Chondrocyte (in vitro differentiated cells): Measurements from ENCODE around the gene WWTR1. TPM values are rescaled to one million over a fixed set of nuclear protein-coding genes. Genes with fewer than 3 reads are reported as not detected.

Source experiments
- DNase-seq: peaks from one replicate; pipeline ENCODE4 v3.0.0; 2021; ENCODE audit warnings: mixed read lengths, low spot score
- H3K27ac Mint-ChIP-seq: one replicate; pipeline ENCODE4 v1.8.0; 2021; ENCODE audit warnings: mild to moderate bottlenecking, moderate library complexity, mixed read lengths; ENCODE audit not compliant: unreplicated experiment
- H3K27me3 Mint-ChIP-seq: 2 replicates; pipeline ENCODE4 v1.8.0; 2021; ENCODE audit warnings: low read depth, mixed read lengths
- H3K36me3 Mint-ChIP-seq: 2 replicates; pipeline ENCODE4 v1.8.0; 2021; ENCODE audit warnings: low read depth, mixed read lengths
- H3K4me1 Mint-ChIP-seq: 2 replicates; pipeline ENCODE4 v1.8.0; 2021; ENCODE audit warnings: low read depth, mild to moderate bottlenecking, mixed read lengths
- H3K4me3 Mint-ChIP-seq: one replicate; pipeline ENCODE4 v1.8.0; 2021; ENCODE audit warnings: mild to moderate bottlenecking, moderate library complexity, mixed read lengths; ENCODE audit not compliant: unreplicated experiment
- H3K9me3 Mint-ChIP-seq: 2 replicates; pipeline ENCODE4 v1.8.0; 2021; ENCODE audit warnings: low read depth, mixed read lengths
- total RNA-seq: library from RNA; stranded (reverse); gene quantifications from 3 replicates; pipeline ENCODE4 v1.2.1, GENCODE V29; 2021
- TF ChIP-seq, protein P1 (sequence below): fragments of 200-600 bp; sonication (generic); IDR thresholded peaks from 2 replicates; pipeline ENCODE4 v1.5.0; 2021; ENCODE audit warnings: antibody characterized with exemption, mild to moderate bottlenecking, moderate library complexity

The WWTR1 gene
- total RNA-seq, 1 donor from 2014 or later: 107 TPM

DNA sequence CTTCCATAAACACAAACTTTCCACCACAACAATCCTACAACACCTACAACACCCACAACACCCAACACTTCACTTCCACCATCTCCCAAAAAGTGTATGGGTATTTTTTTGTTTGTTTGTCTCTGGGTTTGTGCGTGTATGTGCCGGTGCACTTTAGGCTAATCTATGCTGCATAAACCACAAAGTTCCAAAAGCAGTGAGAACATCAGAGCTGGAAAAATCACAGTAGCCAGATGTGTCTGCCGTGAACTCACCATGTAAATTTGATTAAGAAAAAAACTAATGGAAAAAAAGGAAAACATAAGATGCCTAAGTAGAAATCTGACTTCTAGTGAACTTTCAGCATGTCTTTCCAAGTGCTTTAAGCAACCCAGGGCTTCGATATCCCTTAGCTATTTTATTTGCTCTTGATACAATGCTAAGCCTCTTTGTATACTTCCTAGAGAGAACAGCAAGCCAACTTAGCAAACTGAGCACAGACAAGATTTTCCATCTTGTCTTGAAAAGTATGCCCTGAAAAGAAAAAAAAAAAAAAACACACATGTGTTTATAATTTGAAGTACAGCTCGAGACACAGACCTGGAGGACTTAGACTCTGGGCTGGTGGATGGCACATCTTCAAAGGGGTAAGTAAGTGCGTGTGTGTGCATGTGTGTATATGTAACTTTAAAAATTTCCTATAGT, 91.4 kb downstream of the WWTR1 start:
- Mint-ChIP-seq H3K27me3 (no peaks in the 10 kb centered on the region), H3K27ac (peak overlapping the region; percentile 42), H3K4me1 (peaks cover 52% of the 10 kb centered on the region), H3K4me3 (no peak overlapping the region), H3K9me3 (peaks cover 3% of the 10 kb centered on the region), H3K36me3 (peaks cover 8% of the 10 kb centered on the region)
- no peak for DNase-seq
- TF ChIP-seq, protein P1, sequence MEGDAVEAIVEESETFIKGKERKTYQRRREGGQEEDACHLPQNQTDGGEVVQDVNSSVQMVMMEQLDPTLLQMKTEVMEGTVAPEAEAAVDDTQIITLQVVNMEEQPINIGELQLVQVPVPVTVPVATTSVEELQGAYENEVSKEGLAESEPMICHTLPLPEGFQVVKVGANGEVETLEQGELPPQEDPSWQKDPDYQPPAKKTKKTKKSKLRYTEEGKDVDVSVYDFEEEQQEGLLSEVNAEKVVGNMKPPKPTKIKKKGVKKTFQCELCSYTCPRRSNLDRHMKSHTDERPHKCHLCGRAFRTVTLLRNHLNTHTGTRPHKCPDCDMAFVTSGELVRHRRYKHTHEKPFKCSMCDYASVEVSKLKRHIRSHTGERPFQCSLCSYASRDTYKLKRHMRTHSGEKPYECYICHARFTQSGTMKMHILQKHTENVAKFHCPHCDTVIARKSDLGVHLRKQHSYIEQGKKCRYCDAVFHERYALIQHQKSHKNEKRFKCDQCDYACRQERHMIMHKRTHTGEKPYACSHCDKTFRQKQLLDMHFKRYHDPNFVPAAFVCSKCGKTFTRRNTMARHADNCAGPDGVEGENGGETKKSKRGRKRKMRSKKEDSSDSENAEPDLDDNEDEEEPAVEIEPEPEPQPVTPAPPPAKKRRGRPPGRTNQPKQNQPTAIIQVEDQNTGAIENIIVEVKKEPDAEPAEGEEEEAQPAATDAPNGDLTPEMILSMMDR: no peak

DNA sequence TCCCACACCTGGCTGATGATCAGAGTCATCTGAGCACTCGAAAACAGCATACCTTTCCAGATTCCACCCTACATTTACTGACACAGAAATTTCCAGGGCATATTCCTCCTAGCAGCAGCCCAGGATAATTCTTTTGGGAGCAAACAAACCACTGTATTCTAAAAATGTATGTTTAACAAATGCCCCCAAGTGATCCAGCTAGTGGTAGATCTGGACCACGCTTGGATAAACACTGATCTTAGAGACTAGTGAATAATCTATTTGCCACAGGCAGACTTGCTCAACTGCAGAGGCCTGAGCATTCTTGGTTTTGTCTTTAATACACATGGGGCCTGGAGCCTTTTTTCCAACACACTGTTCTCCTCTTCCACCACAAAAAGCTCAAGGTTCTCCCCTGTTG, 93.7 kb downstream of the WWTR1 start:
- no peak for DNase-seq
- Mint-ChIP-seq H3K27ac (no peak overlapping the region), H3K27me3 (no peaks in the 10 kb centered on the region), H3K9me3 (peaks cover 3% of the 10 kb centered on the region), H3K36me3 (peaks cover 5% of the 10 kb centered on the region), H3K4me3 (no peak overlapping the region), H3K4me1 (peaks cover 69% of the 10 kb centered on the region)
- TF ChIP-seq, protein P1: no peak

DNA sequence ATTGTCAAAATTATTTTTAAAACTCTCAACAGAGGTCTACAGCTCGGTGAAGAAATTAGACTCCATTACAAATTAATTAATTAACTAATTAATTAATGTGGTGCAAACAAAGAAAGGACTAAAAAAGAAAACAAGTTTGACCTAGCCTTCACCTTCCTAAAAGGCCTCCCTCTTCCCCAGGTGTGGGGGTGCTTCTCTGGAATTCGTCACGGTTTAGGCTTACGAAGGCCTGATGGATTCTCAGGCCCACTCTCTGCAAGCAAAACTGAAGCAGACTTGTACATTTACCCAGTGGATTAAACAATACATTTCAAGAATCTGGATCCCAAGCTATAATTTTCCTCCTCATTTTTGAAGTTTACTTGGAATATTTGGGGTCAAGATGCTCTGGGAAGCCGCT, 94.7 kb downstream of the WWTR1 start:
- Mint-ChIP-seq H3K9me3 (peaks cover 3% of the 10 kb centered on the region), H3K4me1 (peaks cover 70% of the 10 kb centered on the region), H3K27ac (peak overlapping the region; percentile 19), H3K4me3 (no peak overlapping the region), H3K27me3 (no peaks in the 10 kb centered on the region), H3K36me3 (peaks cover 5% of the 10 kb centered on the region)
- DNase-seq: no peak
- TF ChIP-seq, protein P1: no peak

DNA sequence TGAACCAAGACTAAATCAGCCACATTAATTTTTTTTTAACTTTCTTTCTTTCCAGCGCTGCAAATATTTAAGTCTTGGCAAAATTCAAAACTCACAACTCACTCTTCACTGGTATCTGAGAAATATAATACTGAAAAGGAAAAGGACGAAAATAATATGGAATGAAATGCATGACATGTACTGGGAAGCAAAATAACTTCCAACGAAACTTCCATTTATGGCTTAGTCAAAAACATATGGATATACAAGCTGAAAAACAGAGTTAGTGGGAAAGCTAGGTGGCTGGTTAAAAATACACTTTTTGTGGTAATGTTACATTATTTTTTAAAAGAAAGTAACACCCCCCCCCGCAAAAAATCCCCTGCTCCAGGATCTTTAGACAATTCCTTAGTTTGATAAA, 97.2 kb downstream of the WWTR1 start:
- H3K4me1 Mint-ChIP-seq: peaks cover 62% of the 10 kb centered on the region
- peak overlapping the region; percentile 82 for H3K27ac Mint-ChIP-seq
- TF ChIP-seq, protein P1: no peak
- H3K9me3 Mint-ChIP-seq: peaks cover 3% of the 10 kb centered on the region
- no peak for DNase-seq
- H3K36me3 Mint-ChIP-seq: peaks cover 3% of the 10 kb centered on the region
- H3K27me3 Mint-ChIP-seq: no peaks in the 10 kb centered on the region
- peak overlapping the region; percentile 53 for H3K4me3 Mint-ChIP-seq

DNA sequence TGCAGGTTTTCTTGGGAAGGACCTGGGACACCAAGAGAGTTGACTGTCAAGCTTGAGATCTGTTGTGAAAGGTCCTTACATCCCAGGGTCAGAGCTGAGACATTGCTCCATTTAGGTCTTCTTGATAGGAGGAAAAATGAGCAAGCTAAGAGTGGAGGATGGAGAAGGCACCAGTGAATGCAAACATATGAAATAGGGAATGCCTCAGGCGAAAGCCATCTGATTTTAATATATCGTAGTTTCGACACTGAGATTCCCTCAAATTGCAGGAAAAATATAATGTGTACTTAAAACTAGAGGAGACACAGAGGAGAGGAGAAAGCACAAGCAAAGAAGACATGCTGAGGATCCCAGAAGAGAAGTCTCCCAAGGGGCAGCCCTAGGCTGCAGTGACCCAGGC, 97.8 kb downstream of the WWTR1 start:
- TF ChIP-seq, protein P1: no peak
- H3K9me3 Mint-ChIP-seq: peaks cover 3% of the 10 kb centered on the region
- H3K4me1 Mint-ChIP-seq: peaks cover 68% of the 10 kb centered on the region
- H3K36me3 Mint-ChIP-seq: peaks cover 3% of the 10 kb centered on the region
- DNase-seq: no peak
- H3K27ac Mint-ChIP-seq: peak overlapping the region; percentile 82
- H3K27me3 Mint-ChIP-seq: no peaks in the 10 kb centered on the region
- peak overlapping the region; percentile 53 for H3K4me3 Mint-ChIP-seq
